A673 (cell line): ENCODE data around the gene JAKMIP1.

ENCODE experiments used
- EZH2 ChIP-seq: fragments of 200-600 bp; sonication (generic); IDR thresholded peaks from 2 replicates; pipeline ENCODE4 v1.6.1; 2017; ENCODE audit warnings: borderline replicate concordance, low read depth, mild to moderate bottlenecking, mixed read lengths, antibody characterized with exemption, low read length; ENCODE audit not compliant: poor library complexity, severe bottlenecking
- TF ChIP-seq, protein P1 (sequence below): fragments of 300-800, 200-600 bp; sonication (generic); conservative IDR thresholded peaks from 2 replicates; pipeline ENCODE4 v1.5.1; 2017; ENCODE audit warnings: low read depth, mild to moderate bottlenecking, antibody characterized with exemption, low read length, moderate library complexity, mixed read lengths

DNA sequence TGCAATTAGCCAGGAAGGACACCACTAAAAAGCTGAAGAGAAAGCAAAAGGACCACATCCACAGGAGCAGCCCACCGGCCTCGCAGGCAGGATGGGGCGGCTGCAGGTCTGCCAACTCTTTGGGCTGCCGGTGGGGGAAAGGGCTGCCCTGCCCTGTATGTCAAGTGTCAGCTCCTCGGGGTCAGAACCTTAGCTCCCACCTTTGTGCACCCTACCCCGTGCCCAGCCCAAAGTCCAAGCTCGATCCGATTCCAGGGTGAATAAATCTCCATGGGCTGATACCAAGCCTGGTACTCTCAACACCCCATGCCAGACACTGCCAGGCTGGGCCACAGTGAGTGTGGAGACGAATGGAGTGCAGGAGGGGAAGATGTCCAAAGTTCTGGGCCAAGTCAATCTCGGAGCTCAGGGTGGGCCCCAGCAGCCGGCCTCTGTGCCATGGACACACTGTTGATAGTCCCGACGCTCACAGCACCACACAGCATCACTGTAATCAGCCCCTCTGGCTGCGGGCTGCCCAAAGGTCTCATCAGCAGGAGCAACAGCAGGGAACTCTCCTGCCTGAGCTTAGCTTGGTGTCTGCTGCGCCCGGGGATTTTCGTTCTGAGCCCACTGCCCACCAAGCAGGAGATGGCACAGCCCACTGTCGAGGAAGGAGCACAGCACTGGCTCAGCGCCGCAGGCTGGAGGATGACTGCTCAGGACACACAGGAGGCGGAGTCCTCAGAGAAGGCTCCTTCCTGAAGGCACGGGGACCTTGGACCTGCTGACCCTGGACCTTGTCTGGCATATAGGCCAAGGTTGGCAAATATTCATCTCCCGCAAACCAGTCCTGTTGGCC lies 84.4 kb downstream of the JAKMIP1 start:
- TF ChIP-seq, protein P1, sequence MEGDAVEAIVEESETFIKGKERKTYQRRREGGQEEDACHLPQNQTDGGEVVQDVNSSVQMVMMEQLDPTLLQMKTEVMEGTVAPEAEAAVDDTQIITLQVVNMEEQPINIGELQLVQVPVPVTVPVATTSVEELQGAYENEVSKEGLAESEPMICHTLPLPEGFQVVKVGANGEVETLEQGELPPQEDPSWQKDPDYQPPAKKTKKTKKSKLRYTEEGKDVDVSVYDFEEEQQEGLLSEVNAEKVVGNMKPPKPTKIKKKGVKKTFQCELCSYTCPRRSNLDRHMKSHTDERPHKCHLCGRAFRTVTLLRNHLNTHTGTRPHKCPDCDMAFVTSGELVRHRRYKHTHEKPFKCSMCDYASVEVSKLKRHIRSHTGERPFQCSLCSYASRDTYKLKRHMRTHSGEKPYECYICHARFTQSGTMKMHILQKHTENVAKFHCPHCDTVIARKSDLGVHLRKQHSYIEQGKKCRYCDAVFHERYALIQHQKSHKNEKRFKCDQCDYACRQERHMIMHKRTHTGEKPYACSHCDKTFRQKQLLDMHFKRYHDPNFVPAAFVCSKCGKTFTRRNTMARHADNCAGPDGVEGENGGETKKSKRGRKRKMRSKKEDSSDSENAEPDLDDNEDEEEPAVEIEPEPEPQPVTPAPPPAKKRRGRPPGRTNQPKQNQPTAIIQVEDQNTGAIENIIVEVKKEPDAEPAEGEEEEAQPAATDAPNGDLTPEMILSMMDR, result no peak
- no peak for TF ChIP-seq EZH2
